Measurements from ENCODE around the gene HORMAD2. TPM values are rescaled to one million over a fixed set of nuclear protein-coding genes. Genes with fewer than 3 reads are reported as not detected.

HORMAD2 gene
- total RNA-seq, 4 donors from 2014 or later = not detected

DNA sequence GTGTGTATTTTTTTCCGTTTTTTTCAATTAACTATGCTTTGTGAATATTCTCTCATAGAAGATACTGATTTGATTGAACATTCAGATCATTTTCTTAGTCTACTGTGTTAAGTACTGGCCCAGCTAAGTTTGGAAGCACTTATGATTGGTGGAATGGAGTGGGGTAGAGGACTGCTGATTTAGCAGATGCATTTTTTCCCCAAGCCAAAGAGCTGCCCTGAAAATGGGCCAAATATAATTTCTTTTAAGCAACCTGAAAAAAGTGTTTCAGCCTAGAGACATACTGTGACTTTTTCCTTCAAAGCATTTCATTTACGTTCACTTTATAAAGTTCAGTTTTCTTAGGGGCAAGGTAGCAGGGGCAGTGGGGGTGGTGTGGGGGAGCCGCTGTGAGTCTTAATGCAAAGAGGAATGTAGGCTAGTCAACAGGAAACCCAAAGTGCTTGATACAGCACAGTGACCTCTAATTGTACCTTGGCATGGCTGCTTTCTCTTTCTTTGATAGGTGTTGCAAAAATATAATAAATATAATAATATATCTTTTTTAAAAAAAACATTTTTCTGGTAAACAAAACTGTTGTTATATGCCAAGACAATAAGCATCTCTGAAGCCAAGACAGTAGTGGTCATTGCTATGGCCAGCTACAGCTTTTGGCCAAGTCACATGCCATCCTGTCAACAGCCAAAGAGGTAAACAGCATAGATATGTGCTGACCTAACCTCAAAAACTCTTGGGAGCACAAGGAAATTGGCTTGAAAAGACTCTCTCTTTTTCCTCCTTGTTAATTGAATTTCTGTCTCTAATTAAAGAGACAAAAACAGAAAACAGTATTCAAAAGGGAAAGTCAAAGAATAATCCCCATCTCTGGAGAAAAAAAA is 107.5 kb downstream of the HORMAD2 start:
- no peak overlapping the region for H3K4me3 ChIP-seq
- no peak for DNase-seq (ENCODE audit: low spot score in 2 of 2)
- no peaks in the 10 kb centered on the region for H3K9me3 ChIP-seq
- TF ChIP-seq EP300 (IDR thresholded peaks at IDR 0.05) = no peak
- TF ChIP-seq, protein P1, sequence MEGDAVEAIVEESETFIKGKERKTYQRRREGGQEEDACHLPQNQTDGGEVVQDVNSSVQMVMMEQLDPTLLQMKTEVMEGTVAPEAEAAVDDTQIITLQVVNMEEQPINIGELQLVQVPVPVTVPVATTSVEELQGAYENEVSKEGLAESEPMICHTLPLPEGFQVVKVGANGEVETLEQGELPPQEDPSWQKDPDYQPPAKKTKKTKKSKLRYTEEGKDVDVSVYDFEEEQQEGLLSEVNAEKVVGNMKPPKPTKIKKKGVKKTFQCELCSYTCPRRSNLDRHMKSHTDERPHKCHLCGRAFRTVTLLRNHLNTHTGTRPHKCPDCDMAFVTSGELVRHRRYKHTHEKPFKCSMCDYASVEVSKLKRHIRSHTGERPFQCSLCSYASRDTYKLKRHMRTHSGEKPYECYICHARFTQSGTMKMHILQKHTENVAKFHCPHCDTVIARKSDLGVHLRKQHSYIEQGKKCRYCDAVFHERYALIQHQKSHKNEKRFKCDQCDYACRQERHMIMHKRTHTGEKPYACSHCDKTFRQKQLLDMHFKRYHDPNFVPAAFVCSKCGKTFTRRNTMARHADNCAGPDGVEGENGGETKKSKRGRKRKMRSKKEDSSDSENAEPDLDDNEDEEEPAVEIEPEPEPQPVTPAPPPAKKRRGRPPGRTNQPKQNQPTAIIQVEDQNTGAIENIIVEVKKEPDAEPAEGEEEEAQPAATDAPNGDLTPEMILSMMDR (IDR thresholded peaks at IDR 0.05) = no peak
- TF ChIP-seq POLR2A (IDR thresholded peaks at IDR 0.05) = no peak
- H3K4me1 ChIP-seq = no peaks in the 10 kb centered on the region
- H3K36me3 ChIP-seq = no peaks in the 10 kb centered on the region
- H3K27ac ChIP-seq = no peak overlapping the region
- 69% methylated on average over 3 of the region's 3 CpGs for WGBS, 2 donors
- H3K27me3 ChIP-seq = no peaks in the 10 kb centered on the region

DNA sequence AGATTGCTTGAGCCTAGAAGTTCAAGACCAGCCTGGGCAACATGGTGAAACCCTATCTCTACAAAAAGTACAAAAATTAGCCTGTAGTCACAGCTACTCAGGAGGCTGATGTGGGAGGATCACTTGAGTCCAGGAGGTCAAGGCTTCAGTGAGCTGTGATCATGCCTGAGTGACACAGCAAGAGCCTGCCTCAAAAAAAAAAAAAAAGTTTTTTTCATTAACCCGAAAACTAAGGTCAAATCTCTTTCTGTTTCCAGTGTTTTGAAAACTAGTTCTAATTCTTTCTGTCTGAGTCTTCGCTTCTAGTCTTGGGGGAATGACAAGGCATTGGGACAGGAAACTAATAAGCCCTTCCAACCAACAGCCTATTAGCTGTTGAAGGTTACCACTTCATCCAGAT is 108.6 kb downstream of the HORMAD2 start:
- 85 to 90% methylated on average over 2 of the region's 2 CpGs for WGBS, 2 donors
- DNase-seq (ENCODE audit: low spot score in 2 of 2) = no peak
- Histone ChIP-seq H3K4me1 (no peaks in the 10 kb centered on the region), H3K36me3 (no peaks in the 10 kb centered on the region), H3K4me3 (no peak overlapping the region), H3K27me3 (no peaks in the 10 kb centered on the region), H3K27ac (no peak overlapping the region), H3K9me3 (no peaks in the 10 kb centered on the region)
- TF ChIP-seq EP300 (IDR thresholded peaks at IDR 0.05) (no peak), POLR2A (IDR thresholded peaks at IDR 0.05) (no peak)
- TF ChIP-seq, protein P1 (IDR thresholded peaks at IDR 0.05) = no peak

DNA sequence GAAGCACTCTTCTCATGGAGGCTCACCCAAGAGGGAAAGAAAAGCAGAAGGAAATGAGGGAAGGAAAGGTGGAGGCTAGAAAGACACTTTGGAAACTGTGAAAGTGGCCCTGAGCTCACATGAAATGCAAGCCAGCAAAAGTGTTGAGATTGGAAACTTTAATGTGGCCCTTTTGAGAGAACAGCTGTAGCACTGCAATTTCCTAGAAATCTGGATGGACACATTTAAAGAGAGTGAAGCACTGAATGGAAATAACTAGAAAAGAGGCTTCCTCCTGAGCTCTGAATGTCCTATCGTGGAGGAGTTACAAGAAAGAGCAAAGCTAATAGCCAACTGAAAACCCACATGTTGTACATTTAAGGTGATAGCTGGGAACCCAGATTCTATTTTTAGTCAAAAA is 110.3 kb downstream of the HORMAD2 start:
- Histone ChIP-seq H3K9me3 (no peaks in the 10 kb centered on the region), H3K27ac (no peak overlapping the region), H3K4me3 (no peak overlapping the region), H3K4me1 (peaks cover 0 to 5% (median 5%) of the 10 kb centered on the region in 4 donors), H3K27me3 (no peaks in the 10 kb centered on the region), H3K36me3 (no peaks in the 10 kb centered on the region)
- no peak for DNase-seq (ENCODE audit: low spot score in 2 of 2)
- WGBS, 2 donors = 72 to 85% methylated on average over 1 of the region's 1 CpG
- TF ChIP-seq, protein P1 (IDR thresholded peaks at IDR 0.05) = no peak
- TF ChIP-seq POLR2A (IDR thresholded peaks at IDR 0.05) (no peak), EP300 (IDR thresholded peaks at IDR 0.05) (no peak)

DNA sequence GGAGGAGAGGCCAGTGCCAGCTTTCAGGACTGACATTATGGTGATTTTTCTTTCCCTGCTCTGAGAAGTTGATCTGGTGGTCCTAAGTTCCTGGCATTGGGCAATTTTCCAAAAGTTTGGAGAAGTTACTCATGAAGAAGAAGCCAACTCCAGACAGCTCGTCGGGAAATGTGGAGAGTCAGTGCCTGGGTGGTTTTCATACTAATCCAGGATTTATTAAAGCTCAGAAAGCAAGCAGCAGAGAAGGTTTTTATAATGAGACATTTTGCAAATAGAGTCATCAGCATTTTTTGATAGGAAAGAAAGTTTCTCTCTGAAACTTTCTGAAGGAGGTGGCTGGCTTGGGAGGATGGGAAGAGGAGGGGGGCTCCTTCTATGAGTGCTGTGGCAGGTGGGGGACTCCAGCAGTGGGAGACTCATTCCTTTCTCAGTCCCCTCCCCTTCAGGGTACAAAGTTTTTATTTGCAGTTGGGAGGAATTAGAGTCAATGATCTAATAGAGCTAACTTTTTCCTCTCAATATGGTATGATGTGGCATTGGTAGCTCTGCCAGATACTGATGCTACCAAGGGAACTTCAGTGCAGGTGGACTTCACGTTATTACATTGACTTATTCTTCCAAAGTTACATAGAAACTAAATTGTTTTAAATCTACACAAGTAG is 110.9 kb downstream of the HORMAD2 start:
- Histone ChIP-seq H3K36me3 (no peaks in the 10 kb centered on the region), H3K27me3 (no peaks in the 10 kb centered on the region), H3K27ac (no peak overlapping the region), H3K9me3 (no peaks in the 10 kb centered on the region), H3K4me3 (no peak overlapping the region), H3K4me1 (peaks cover 0 to 11% (median 10%) of the 10 kb centered on the region in 4 donors)
- TF ChIP-seq, protein P1 (IDR thresholded peaks at IDR 0.05) = no peak
- no peak for TF ChIP-seq EP300 (IDR thresholded peaks at IDR 0.05)
- TF ChIP-seq POLR2A (IDR thresholded peaks at IDR 0.05) = no peak
- 65 to 79% methylated on average over 3 of the region's 3 CpGs for WGBS, 2 donors
- DNase-seq (ENCODE audit: low spot score in 2 of 2) = no peak

DNA sequence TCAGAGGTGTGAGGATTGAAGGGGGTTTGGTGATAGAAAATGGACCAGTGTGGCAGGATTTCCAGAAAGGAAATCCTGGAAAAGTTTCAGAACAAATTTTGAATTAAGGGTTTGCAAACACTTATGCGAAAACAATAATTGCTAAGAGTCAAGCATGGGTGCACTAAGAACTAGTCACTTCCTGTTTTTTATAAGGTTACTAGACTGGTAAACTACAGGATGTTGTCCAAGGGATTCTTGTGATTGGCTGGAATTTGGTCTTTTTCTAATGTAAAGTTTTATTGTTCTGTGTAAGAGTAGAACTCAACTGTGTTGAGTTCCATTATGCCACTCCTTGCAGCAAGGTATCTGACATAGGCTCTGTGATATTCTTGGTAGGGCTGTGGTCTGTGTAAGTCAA is 112.2 kb downstream of the HORMAD2 start:
- H3K36me3 ChIP-seq = no peaks in the 10 kb centered on the region
- 86 to 96% methylated on average over 1 of the region's 1 CpG for WGBS, 2 donors
- no peak overlapping the region for H3K27ac ChIP-seq
- no peak overlapping the region for H3K4me3 ChIP-seq
- TF ChIP-seq, protein P1 (IDR thresholded peaks at IDR 0.05) = no peak
- TF ChIP-seq POLR2A (IDR thresholded peaks at IDR 0.05) = no peak
- no peak for TF ChIP-seq EP300 (IDR thresholded peaks at IDR 0.05)
- peaks cover 0 to 24% (median 21%) of the 10 kb centered on the region in 4 donors for H3K4me1 ChIP-seq
- no peaks in the 10 kb centered on the region for H3K9me3 ChIP-seq
- H3K27me3 ChIP-seq = no peaks in the 10 kb centered on the region
- DNase-seq (ENCODE audit: low spot score in 2 of 2) = no peak

All from tibial nerve (tissue), 4 donors.